Muscle of leg (tissue), 16 donors: Measurements from ENCODE around the gene TNKS2. TPM values are rescaled to one million over a fixed set of nuclear protein-coding genes. Genes with fewer than 3 reads are reported as not detected.
"Not testable (repeated sequence)": the region's sequence is repeated elsewhere in the genome, so short reads cannot be mapped to it uniquely, and the experiment has no call there.

Experiments used
- DNase-seq: peaks from one replicate; pipeline ENCODE4 v3.0.0; 2013
- H3K27ac ChIP-seq: one replicate; pipeline ENCODE4 v1.5.1; 2013; ENCODE audit warnings: mild to moderate bottlenecking, low read length, control low read depth
- H3K27me3 ChIP-seq: one replicate; pipeline ENCODE4 v1.6.1; 2013; ENCODE audit warnings: low read length; ENCODE audit not compliant: control insufficient read depth, insufficient read depth
- H3K36me3 ChIP-seq: one replicate; pipeline ENCODE4 v1.6.1; 2013; ENCODE audit warnings: low read length; ENCODE audit not compliant: control insufficient read depth, insufficient read depth
- H3K4me1 ChIP-seq: one replicate; pipeline ENCODE4 v1.6.1; 2013; ENCODE audit warnings: low read length; ENCODE audit not compliant: control insufficient read depth, insufficient read depth
- H3K4me3 ChIP-seq: one replicate; pipeline ENCODE4 v1.5.1; 2013; ENCODE audit warnings: low read length, control low read depth
- H3K9me3 ChIP-seq: replicated peaks from 2 replicates; pipeline ENCODE4 v1.6.1; 2013; ENCODE audit warnings: low read depth, low read length; ENCODE audit not compliant: control insufficient read depth
- WGBS: methylation state at CpG from one replicate; pipeline ENCODE4 v1.1.5; 2013; ENCODE audit warnings: missing lambda C conversion rate; ENCODE audit not compliant: insufficient coverage; 5-methylcytosine and 5-hydroxymethylcytosine counted together
- long read RNA-seq, 11 donors: transcript quantifications; one replicate each; lab custom pipeline, GENCODE V29; 2026
- polyA plus RNA-seq, 8 donors: library from polyadenylated mRNA; unstranded; fragments of 120-200 nt; gene quantifications; one replicate each; pipeline versions ENCODE4 v1.2.1 to v1.2.3, GENCODE V29; 2013; ENCODE audit warnings: inconsistent platforms in 1 of 8, low replicate concordance in 1 of 8; ENCODE audit not compliant: insufficient read length in 8 of 8, insufficient read depth in 1 of 8
- total RNA-seq: library from RNA; stranded (reverse); fragments of 120-200 nt; gene quantifications from one replicate; pipeline ENCODE4 v1.2.4, GENCODE V29; 2013

Gene TNKS2
- total RNA-seq (26.8 TPM), polyA plus RNA-seq (10 to 100 TPM; 23.0 to 42.0 (median 34.0) TPM)
- long read RNA-seq, donor 1: 0 reads
- long read RNA-seq, donor 2: 0 reads
- long read RNA-seq, donor 3, full-length matches to known transcripts: 1 of 1 reads
- long read RNA-seq, donor 3, partial matches to known transcripts: 0 of 1 reads
- long read RNA-seq, donor 3, other reads (novel, unspliced or antisense): 0 of 1 reads
- long read RNA-seq, donor 4, full-length matches to known transcripts: 2 of 2 reads
- long read RNA-seq, donor 4, partial matches to known transcripts: 0 of 2 reads
- long read RNA-seq, donor 4, other reads (novel, unspliced or antisense): 0 of 2 reads
- long read RNA-seq, donor 5, full-length matches to known transcripts: 7 of 22 reads
- long read RNA-seq, donor 5, partial matches to known transcripts: 15 of 22 reads
- long read RNA-seq, donor 5, other reads (novel, unspliced or antisense): 0 of 22 reads
- long read RNA-seq, donor 6, full-length matches to known transcripts: 5 of 14 reads
- long read RNA-seq, donor 6, partial matches to known transcripts: 9 of 14 reads
- long read RNA-seq, donor 6, other reads (novel, unspliced or antisense): 0 of 14 reads
- long read RNA-seq, donor 7, full-length matches to known transcripts: 3 of 11 reads
- long read RNA-seq, donor 7, partial matches to known transcripts: 8 of 11 reads
- long read RNA-seq, donor 7, other reads (novel, unspliced or antisense): 0 of 11 reads
- long read RNA-seq, donor 8, full-length matches to known transcripts: 2 of 2 reads
- long read RNA-seq, donor 8, partial matches to known transcripts: 0 of 2 reads
- long read RNA-seq, donor 8, other reads (novel, unspliced or antisense): 0 of 2 reads
- long read RNA-seq, donor 9, full-length matches to known transcripts: 3 of 9 reads
- long read RNA-seq, donor 9, partial matches to known transcripts: 6 of 9 reads
- long read RNA-seq, donor 9, other reads (novel, unspliced or antisense): 0 of 9 reads
- long read RNA-seq, donor 10, full-length matches to known transcripts: 4 of 506 reads
- long read RNA-seq, donor 10, partial matches to known transcripts: 502 of 506 reads
- long read RNA-seq, donor 10, other reads (novel, unspliced or antisense): 0 of 506 reads
- long read RNA-seq, donor 11, full-length matches to known transcripts: 4 of 12 reads
- long read RNA-seq, donor 11, partial matches to known transcripts: 8 of 12 reads
- long read RNA-seq, donor 11, other reads (novel, unspliced or antisense): 0 of 12 reads

DNA sequence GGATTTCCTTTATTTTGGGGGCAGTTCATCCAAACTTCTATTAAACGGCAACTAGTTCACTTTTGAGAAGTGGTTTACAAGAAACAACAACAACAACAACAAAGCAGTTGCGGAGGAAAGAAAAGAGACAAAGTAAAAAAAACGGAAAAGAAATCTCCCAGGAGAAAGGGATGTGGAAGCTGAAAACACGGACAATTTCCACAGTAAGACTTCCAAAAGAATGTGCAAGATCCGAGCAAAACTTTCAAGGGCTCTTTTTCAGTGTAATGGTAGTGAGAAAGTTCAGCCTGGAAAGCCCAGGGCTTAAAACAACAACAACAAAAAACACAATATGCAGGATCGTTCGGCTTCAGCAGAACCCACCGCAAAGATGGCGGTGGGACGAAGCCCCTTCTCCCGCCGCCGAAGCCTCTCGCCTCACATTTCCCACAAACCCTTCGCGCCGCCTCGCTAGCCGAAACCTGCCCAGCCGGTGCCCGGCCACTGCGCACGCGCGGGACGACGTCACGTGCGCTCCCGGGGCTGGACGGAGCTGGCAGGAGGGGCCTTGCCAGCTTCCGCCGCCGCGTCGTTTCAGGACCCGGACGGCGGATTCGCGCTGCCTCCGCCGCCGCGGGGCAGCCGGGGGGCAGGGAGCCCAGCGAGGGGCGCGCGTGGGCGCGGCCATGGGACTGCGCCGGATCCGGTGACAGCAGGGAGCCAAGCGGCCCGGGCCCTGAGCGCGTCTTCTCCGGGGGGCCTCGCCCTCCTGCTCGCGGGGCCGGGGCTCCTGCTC is at the start of gene TNKS2:
Gene TNKS2 (plus strand): TSS at position 553 of the 775 bp plus-strand sequence. CDS start 265 bp downstream, outside the sequence.
- DNase-seq: peak; percentile 98
- WGBS: 0% methylated on average over 59 of the region's 64 CpGs
- H3K4me1 ChIP-seq: no peaks in the 10 kb centered on the region
- peak within 1 kb of the TSS; percentile 95 for H3K27ac ChIP-seq
- no peaks in the 10 kb centered on the region for H3K27me3 ChIP-seq
- no peaks in the 10 kb centered on the region for H3K36me3 ChIP-seq
- H3K4me3 ChIP-seq: peak within 1 kb of the TSS; percentile 86
- no peaks in the 10 kb centered on the region for H3K9me3 ChIP-seq

DNA sequence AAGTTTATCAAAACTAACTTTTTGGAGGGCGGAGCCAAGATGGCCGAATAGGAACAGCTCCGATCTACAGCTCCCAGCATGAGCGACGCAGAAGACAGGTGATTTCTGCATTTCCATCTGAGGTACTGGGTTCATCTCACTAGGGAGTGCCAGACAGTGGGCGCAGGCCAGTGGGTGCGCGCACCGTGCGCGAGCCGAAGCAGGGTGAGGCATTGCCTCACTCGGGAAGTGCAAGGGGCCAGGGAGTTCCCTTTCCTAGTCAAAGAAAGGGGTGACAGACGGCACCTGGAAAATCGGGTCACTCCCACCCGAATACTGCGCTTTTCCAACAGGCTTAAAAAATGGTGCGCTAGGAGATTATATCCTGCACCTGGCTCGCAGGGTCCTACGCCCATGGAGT is 48.6 kb upstream of the TNKS2 start:
- not testable (repeated sequence) for H3K36me3 ChIP-seq, H3K4me3 ChIP-seq, DNase-seq, H3K9me3 ChIP-seq, H3K27ac ChIP-seq, H3K4me1 ChIP-seq, H3K27me3 ChIP-seq
- 81% methylated on average over 6 of the region's 20 CpGs for WGBS

DNA sequence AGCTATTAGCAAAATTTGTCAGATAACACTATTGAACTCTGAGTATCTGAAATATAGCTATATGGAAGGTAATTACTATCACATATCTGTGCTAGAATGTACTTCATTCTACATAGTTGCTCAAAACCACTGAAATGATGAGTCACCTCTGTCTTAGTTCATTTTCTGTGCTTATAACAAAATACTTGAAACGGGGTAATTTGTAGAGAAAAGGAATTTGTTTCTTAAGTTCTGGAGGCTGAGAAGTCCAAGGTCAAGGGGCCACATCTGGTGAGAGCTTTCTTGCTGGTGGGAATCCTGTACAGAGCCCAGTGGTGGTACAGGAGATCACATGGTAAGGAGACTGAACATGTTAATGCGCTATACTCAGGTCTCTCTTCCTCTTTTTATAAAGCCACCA is 41.9 kb upstream of the TNKS2 start:
- Histone ChIP-seq H3K27ac (no peak overlapping the region), H3K27me3 (no peaks in the 10 kb centered on the region), H3K4me1 (no peaks in the 10 kb centered on the region), H3K9me3 (no peaks in the 10 kb centered on the region), H3K36me3 (no peaks in the 10 kb centered on the region), H3K4me3 (no peak overlapping the region)
- WGBS: 63% methylated on average over 1 of the region's 2 CpGs
- no peak for DNase-seq

DNA sequence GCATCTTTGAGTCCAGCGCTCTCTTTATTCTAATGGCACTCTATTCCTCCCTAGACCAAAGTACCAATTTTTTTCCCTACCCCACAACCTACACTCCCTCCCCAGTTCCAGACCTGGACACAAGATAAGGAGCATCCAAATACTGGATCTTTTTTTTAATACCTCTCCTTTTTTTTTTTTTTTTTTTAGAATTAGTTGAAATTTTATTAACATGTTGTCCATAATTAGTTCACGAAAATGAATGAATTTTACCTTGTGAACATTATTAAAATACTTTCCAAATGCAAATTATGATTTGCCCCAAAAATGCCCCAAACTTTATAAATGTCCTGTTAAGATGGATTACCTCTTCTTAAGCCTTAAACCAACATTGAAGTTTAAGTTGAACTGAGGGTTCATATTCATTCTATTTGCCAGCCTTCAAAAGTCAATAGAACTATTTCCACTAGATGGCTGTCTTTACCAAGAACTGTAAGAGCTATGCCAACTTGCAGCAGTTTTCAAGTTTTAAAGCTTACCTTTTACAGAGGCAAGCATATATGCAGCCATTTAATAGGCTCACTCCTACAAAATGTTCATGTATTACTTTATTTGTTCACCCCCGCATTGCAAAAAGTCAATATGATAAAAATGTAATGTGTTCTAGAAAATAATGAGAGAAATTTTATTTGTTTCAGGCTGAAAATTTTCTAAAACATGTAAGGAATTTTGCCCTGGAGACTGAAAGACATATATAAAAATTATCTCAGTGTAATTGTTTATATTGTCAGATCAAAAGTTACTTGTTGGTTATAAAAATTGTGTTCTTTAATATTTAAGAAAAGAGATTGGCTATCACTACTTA is 39.7 kb upstream of the TNKS2 start:
- no peak overlapping the region for H3K27ac ChIP-seq
- peak; percentile 68 for DNase-seq
- no peaks in the 10 kb centered on the region for H3K4me1 ChIP-seq
- H3K27me3 ChIP-seq: no peaks in the 10 kb centered on the region
- H3K9me3 ChIP-seq: no peaks in the 10 kb centered on the region
- 91% methylated on average over 1 of the region's 3 CpGs for WGBS
- no peak overlapping the region for H3K4me3 ChIP-seq
- H3K36me3 ChIP-seq: no peaks in the 10 kb centered on the region

DNA sequence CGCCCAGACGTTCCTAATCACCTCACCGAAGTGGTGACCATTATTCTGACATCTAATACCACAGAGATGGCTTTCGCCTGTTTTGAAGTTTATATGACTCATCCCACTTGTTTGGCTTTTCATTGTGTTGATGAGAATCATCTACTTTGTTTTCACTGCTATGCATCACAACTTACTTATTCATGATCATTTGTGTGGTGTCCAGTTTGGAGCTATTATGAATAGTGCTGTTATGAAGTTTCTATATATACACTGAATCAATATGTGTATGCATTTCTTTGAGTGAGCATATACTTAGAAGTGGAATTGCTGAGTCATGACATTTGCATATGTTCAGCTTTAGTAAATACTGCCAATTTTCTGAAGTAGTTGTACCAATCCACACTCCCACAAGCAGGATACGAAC is 38.6 kb upstream of the TNKS2 start:
- no peak for DNase-seq
- H3K4me1 ChIP-seq: no peaks in the 10 kb centered on the region
- H3K4me3 ChIP-seq: no peak overlapping the region
- no CpG with 5 or more reads among the region's 5 CpGs for WGBS
- no peak overlapping the region for H3K27ac ChIP-seq
- H3K36me3 ChIP-seq: no peaks in the 10 kb centered on the region
- no peaks in the 10 kb centered on the region for H3K9me3 ChIP-seq
- H3K27me3 ChIP-seq: no peaks in the 10 kb centered on the region

DNA sequence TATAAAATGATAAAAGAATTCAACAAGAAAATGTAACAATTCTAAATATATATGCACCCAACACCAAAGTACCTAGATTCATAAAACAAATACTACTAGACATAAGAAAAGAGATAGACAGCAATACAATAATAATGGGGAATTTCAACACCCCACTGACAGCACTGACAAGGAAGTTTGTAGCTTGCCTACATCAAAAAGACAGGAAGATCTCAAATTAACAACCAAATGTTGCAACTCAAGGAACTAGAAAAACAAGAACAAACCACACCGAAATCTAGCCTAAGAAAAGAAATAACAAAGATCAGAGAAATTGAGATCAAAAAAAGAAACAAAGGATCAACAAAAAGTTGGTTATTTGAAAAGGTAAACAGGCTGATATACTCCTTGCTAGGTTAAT is 36.5 kb upstream of the TNKS2 start:
- H3K4me3 ChIP-seq: no peak overlapping the region
- no peaks in the 10 kb centered on the region for H3K27me3 ChIP-seq
- no peaks in the 10 kb centered on the region for H3K4me1 ChIP-seq
- DNase-seq: no peak
- no CpG with 5 or more reads among the region's 1 CpG for WGBS
- no peaks in the 10 kb centered on the region for H3K9me3 ChIP-seq
- no peak overlapping the region for H3K27ac ChIP-seq
- no peaks in the 10 kb centered on the region for H3K36me3 ChIP-seq

DNA sequence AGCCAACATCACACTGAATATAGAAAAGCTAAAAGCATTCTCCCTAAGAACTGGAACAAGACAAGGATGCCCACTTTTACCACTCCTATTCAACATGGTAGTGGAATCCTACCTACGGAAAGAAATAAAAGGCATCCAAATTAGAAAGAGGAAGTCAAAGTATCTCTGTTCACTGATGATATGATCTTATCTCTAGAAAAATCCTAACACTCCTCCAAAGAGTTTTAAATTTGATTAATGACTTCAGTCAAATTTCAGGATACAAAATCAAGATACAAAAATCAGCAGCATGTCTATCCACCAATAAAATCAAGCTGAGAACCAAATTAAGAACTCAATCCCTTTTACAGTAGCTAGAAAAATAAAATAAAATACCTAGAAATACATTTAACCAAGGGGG is 35.3 kb upstream of the TNKS2 start:
- H3K36me3 ChIP-seq: no peaks in the 10 kb centered on the region
- H3K4me1 ChIP-seq: no peaks in the 10 kb centered on the region
- H3K27ac ChIP-seq: no peak overlapping the region
- no peaks in the 10 kb centered on the region for H3K9me3 ChIP-seq
- no peak for DNase-seq
- H3K27me3 ChIP-seq: no peaks in the 10 kb centered on the region
- no CpG with 5 or more reads among the region's 1 CpG for WGBS
- H3K4me3 ChIP-seq: no peak overlapping the region

DNA sequence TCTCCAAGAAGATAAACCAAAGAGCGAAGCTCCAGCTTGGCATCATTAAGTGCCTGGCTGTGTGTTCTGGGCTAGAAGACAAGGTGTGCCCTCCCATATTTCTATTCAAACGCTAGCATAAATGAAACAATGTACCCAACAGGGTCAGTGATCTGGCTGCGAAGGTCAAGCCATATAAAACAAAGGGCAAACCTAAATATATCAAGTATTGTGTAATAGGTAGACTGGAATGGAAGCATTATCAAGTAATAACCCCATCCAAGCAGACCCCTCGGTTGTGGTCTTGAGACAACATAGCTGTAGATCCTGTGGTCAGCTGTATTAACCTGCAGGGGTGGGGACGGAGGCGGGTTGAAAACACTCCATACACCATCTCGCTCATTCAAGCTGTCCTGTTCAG is 31.6 kb upstream of the TNKS2 start:
- Histone ChIP-seq H3K9me3 (no peaks in the 10 kb centered on the region), H3K27ac (no peak overlapping the region), H3K36me3 (no peaks in the 10 kb centered on the region), H3K4me3 (no peak overlapping the region), H3K27me3 (no peaks in the 10 kb centered on the region), H3K4me1 (no peaks in the 10 kb centered on the region)
- no peak for DNase-seq
- WGBS: 86% methylated on average over 1 of the region's 7 CpGs

DNA sequence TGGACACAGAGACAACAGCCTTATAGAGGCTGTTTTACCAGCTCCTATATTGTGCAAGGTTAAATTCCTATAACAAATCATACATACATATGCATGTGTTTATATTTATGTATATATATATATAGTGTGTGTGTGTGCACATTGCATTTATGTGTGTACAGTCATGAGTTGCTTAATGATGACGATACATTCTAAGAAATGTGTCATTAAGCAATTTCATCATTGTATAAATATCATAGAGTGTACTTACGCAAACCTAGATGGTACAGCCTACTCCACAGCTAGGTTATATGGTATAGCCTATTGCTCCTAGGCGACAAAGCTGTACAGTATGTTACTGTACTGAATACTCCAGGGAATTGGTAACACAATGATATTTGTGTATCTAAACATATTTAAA is 30.1 kb upstream of the TNKS2 start:
- Histone ChIP-seq H3K9me3 (no peaks in the 10 kb centered on the region), H3K4me1 (no peaks in the 10 kb centered on the region), H3K36me3 (no peaks in the 10 kb centered on the region), H3K27ac (no peak overlapping the region), H3K27me3 (no peaks in the 10 kb centered on the region), H3K4me3 (no peak overlapping the region)
- no peak for DNase-seq
- WGBS: no CpG with 5 or more reads among the region's 3 CpGs
